NCI-H2029 (cell line): ENCODE data around the gene HMX3.

Source experiments
- DNase-seq: peaks from one replicate; lab custom pipeline; 2025; lab: John Stamatoyannopoulos, UW

HMX3 gene

DNA sequence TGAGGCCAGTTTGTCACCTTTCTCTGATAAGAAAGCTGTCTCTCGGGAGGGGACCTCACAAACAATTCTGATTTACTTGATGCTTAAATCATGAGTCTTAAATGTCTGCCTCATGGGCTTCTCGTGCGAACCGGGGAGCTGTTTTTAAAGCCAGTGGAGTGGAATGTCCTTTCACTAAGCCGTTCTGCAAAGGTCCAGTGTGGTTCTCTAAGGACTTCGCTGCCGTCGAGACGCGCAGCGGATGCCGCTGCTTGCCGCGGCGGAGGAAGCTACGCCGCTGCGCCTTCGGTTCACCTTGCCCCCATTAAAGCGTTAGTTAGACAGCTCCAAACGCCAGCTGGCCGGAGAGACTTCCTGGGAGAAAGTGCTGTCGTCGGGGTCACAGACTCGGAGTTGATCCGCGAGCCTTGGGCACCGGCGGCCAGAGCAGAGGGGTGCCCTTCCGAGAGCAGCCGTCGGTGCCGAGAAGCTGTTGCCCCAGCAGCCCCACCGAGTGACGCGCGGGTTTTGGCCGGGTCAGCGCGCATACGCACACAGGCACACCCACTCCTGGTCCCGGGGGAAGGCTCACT is 1.3 kb upstream of the HMX3 start:
- no peak for DNase-seq

DNA sequence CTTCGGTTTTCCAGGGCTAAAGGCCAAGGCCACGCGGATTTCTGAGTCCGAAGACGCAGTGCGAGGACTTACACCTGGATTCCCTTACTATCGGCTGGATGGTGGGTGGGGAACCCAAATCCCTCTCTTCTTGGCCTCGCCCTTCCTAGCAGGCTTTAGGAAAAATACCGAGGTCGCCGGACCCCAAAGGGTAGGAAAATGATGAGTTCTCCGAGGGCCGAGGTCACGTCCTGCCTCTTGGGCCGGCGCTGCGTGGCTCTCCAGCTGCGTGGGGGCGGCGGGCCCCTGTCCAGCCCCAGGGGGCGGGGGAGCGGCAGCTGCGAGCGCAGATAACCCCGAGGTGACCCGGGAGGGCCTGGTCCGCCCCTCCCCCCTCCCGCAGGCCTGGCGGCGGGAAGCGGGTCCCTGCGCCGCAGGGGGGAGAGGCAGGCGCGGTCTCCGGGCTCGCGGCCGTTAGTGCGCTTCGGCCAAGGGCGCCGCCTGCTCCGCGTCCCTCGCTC is 805 bp upstream of the HMX3 start:
- no peak for DNase-seq

DNA sequence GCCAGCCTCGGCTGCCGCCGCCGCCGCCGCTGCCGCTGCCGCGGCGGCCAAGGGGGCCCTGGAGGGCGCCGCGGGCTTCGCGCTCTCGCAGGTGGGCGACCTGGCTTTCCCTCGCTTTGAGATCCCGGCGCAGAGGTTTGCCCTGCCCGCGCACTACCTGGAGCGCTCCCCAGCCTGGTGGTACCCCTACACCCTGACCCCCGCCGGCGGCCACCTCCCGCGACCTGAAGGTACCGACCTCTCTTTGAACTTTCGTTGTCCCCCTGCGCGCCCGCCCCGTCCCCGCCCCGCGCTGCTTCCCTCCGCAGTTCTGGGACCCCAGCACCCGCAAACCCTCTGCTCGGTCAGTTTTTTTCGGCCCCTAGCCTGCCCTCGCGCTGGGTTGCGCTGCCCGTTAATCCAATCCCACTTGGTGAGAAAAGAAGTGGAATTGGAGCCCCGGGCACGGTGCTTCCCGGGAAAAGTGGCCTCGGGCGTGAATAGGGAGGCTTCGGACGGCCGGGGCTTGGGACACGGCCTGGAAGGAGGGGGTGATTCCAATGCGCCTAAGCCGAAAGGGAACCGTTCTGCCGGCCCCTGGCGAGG is 543 bp downstream of the HMX3 start:
- no peak for DNase-seq

DNA sequence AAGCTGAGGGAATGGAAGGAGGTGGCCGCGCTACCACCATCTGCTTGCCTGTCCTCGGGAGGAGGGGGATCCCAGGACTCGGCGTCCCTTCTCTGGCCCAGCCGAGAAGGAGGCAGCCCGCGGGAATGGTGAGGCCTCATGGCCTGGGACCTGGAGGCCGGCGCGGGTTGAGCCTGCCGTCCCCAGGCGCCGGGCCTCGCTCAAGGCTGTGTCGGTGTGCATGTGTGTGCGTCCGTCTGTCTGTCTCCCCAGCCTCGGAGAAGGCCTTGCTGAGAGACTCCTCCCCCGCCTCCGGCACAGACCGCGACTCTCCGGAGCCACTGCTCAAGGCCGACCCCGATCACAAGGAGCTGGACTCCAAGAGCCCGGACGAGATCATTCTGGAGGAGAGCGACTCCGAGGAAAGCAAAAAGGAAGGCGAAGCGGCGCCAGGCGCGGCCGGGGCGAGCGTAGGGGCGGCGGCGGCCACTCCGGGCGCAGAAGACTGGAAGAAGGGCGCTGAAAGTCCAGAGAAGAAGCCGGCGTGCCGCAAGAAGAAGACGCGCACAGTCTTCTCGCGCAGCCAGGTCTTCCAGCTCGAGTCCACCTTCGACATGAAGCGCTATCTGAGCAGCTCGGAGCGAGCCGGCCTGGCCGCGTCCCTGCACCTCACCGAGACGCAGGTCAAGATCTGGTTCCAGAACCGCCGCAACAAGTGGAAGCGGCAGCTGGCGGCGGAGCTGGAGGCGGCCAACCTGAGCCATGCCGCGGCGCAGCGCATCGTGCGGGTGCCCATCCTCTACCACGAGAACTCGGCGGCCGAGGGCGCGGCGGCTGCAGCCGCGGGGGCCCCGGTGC is 1.3 kb downstream of the HMX3 start:
- no peak for DNase-seq

DNA sequence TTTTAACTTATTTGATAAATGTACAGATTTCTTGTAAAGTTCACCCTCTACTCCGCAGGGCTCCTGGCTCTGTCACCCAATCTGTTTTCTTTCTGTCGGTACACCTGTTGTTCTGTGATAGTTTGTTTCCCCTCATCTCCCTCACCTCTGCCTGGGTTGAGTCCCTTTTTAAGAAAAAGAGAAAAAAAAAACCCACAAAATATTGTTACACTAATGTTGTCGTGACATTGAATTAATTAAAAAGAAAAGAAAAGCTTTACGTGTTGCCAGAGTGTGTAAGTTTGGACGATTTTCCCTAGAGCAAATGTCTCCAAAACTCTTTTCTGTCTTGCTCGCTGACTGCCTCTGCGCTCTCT is 3.4 kb downstream of the HMX3 start:
- no peak for DNase-seq

DNA sequence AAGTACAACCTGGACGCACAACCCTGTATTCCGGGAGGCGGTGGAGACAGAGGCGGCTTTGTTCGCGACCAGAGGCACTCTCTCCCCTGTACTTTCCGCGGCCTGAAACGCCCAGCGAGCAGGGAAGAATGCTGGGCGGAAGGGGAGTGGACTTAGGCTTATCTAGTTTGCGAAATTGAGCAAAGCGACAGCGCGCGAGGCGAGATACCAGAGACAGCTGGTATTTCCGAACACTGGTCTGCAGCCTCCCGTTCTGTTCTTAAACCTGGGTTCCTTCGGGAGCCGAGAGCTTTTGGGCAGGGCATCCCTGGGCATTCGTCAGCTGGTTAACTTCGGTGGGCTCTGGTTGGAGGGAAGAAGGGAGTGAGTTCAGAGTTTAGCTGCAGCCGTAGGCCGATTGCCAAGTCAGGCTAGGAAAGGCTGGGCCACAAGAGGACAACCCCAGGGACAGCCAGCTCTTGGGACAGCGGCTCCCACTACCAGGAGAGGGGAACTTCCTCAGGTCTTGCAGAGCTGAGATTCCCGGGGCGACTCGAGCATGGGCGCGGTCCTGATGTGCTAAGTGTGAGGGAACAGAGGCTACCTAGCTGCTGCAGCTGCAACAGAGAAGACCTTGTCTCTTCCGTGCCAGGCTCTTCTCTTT is 3.9 kb downstream of the HMX3 start:
- no peak for DNase-seq

DNA sequence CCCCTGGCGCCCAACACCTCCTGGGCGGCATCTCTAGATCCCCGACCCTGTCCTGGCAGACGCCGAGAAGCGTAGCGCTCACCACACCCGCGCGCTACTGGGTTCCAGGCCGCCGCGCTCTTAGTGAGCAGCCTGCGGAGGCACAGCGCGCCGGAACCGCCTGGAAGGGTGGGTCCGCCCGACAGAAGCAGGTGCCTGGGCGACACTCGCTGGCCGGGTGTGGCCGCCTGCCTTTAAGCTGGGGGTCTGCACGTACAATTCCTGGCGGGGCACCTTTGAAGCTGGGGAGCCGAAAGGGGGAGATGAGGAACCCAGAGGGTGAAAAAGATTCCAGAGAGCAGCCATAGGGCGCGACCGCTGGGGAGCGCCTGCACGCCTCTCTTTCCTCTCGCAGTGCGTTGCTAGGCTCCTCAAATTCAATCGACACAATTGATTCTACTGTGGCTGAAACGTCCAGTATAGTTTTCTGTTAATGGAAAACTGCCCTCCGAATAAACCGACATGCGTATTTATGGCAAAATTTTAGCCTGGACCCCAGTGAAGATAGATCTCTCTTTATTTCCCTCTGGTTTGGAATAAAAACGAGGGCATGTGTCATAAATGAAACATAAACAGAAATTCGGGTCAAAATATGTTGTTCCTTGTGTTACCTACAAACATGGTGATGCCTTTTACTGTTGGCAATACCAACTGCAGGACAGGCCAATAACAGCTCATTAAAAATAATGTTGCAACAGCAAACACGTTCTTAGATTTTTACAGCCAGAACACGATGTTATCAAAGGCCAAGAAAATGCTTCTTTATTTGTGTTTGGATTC is 4.6 kb downstream of the HMX3 start:
- DNase-seq: no peak

DNA sequence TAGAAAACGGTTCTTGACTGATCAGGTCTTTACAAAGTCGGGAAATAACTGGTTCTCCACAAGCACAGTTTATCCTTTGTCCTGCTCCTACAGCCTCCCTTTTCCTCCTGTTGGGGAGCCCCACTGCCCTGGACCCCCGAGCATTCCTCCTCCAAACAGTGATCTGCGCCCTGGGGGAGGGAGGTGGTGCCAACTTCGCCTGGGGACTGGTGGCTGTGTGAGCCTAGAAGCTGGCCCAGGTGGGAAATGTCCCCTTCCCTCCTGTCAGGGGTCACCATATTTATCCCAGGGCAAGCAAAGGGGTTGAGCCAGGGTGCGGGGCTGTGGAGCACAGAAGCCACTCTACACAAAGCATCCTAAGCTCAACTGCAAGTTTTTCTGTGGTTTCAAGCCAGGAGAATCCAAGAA is 5.2 kb downstream of the HMX3 start:
- DNase-seq: no peak

DNA sequence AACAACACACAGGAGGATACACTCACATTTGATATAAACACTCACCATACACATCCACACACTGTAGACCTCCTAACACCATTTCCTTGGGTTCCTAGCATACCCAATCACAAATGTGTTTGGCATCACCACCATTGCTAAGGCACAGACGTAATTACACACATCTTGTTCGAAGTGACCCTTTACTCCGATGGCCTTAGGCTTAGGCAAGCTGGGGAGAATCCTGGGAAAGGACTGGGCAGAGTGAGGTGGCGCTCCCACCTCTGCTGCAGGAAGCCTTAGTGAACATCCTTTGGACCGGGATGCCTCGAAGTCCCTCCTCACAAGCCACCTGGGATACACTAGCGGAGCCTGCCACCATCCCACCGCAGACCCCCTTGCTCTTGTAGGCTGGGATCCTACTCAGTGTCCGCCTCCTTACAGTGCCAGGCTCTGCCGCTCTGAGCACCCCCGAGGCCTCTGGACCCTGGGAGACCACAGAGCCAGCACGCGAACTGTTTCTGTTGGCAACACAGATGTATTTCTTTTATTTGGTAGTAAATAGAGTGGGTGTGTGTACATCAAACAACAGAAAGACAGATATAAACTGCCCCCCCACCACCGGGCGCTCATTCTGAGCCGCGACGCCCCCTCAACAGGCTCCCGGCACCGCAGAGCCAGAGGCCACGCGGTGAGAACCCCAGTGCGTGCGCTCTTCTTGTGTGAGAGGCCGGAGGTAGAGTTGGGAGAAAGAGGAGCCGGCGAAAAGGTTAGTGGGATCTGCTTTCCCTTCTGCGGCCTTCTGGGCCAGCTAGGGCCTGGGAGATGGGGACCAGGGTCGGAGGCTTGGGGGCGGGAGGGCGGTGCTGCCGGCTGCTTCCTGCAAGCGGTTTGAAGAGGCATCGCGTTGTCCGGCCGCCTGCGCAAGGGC is 6.3 kb downstream of the HMX3 start:
- no peak for DNase-seq

DNA sequence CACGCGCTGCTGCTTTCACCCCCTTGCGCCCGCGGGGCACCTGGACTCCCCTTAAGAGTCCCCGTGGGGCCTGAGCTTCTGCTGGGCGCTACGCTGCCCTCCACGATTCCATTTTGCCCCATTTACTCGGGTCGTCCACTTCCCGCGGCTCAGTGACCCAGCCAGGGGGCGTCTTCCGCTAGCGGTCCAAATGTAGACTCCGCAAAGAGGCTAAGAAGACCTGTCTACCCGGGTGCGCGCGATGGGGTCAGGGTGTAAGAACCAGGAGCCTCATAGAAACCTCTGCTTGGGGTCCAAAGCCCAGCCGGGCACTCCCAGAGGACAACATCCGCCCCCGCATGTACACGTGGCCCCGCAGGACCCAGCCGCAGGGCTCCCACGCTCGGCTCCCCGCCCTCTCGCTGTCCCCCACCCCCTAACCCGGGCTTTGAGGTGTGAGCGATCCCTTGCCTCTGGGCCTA is 7.0 kb downstream of the HMX3 start:
- no peak for DNase-seq

DNA sequence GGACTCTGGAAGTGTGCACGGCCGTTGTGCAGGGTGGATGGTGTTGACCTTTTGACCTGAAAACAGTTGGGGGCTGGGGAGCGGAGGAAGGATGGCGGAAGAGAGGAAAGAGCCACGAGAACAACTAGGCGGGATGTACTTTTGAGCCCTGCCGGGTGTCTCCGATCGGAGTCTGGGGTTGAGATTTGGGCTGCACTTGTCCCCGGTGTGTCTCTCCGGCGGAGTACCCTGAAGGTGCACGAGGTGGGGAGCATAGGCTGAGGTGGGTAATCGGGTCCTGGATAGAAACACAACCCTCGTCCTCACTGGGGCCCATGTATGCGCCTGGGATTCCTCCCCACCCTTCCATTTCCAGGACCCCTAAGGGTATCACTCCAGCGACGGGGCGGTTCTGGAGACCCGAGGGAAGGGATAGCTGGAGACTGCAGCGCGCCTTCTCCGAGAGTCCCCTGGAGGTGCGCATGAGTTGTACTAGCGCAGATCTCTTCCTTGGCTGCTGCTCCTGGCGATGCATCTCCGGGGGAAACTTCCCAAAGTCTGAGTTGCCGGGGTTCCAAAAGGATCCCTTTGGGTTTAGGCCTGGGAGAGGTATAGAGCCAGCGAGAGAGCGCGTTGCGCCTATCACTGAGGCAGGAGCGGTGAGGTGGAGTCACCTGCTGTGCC is 7.5 kb downstream of the HMX3 start:
- no peak for DNase-seq

DNA sequence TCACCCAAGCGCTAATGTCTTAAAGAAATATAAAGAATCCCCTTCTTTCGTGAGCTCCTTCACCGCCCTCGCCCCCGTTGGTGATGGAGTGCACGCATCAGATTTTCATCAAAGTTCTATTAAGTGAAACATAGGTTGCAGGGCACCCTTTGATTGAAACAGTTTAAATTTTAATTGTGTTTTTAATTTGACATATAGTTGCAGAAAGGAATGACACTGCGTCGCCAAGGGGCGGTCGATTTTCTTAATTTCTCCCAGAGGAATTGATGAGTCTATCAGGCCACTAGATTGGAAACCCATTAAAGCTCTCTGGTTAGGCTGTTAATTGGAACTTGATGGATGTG is 8.0 kb downstream of the HMX3 start:
- DNase-seq: no peak

DNA sequence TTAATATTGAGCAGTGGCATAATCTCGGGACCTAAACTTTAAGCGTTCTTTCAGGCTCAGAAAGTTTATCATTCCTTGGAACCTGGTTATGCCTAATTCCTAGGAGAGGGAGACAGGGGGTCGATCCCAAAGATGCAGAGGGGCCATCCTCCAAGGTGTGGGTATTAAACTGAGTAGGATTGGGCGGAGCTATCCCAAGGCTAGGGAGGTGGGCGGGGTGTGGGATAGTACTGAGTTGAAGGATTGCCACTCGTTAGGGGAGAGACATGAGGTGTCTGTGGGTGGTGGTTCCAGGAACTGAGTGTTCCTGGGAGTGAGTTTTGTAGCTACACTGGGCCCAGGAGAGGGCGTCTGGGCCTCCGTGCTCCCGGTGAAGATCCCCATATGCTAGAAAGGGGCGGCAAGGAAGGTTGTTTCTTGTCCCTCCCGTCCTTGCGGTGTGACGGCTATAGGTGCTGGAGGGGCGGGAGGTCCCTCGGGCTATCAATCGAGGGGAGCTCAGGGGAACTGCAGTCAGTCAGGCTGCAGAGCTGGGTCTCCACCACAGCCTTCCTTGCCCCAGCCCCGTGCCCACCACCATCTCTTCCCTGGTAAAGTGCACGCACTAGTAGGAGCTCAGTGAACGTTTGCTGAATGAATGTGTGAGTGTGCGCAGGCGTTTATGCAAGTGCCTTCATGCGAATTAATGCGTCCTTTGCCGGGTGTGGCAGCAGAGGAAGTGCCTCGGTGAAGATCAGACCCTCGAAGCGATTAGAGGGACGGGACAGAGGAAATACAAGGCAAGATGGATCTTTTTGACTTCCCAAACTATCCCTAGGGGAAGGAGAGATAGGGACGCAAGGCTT is 9.1 kb downstream of the HMX3 start:
- DNase-seq: no peak

DNA sequence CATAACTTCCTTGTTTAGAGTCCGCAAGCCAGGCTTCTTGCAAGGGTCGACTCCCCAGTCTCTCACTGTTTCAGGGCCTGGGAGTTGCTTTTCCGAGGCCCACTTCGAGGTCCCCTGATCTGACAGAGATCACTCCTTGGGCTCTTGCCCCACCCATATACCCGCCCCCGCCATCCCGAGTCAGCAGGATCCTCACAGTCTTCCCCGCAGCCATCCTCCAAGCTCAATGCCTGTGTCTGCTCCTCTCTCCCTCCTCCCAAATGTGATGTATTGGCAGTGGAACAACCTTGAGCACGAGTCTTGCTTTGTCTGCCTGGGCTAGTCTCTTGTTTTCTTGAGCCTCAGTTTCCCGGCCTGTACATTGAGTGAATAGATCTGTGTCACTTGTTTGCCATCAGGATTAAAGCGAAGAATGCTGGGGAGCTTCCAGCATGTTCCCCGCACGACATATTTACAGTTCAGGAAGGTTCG is 9.8 kb downstream of the HMX3 start:
- no peak for DNase-seq

DNA sequence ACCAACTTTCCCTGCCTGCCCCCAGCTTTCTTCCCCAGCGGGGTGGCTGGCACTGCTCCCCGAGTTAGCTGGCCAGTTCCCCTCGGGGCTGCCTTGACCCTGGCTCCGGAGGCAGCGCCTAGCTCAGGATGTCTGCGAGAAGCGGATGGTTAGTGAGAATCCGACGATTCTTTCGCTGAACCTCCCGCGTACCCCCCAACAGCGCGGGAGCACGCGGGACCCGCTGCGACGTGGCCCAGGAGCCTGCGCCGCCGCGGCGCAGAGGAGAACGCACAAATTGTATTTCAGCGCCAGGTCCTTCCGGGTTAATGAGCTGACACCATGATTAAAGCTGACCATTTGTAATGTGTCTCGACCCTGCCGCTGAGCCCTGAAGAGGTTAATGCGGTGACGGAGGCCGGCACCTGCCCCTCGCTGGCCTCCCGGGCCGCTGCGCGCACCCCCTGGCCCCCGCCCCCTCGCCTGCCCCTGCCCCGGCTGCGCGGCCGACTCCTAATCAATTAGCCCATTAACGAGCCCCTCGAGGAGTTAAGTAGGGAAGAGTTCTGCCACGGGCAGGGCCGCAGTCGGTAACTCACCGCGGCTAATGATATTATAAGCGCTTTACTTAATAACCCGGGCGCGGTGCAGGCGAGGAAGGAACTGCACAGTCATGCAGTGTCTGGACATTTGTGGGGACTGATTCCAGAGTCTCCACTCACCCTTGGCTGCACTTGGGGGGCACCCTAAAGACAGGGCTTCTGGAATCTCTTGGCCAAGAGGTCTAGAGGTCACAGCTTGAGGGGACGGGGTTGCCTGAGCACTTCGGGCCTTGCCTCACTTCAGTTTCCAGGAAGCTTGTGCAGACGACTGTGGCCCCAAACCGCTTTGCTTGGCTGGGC is 10.5 kb downstream of the HMX3 start:
- DNase-seq: no peak

DNA sequence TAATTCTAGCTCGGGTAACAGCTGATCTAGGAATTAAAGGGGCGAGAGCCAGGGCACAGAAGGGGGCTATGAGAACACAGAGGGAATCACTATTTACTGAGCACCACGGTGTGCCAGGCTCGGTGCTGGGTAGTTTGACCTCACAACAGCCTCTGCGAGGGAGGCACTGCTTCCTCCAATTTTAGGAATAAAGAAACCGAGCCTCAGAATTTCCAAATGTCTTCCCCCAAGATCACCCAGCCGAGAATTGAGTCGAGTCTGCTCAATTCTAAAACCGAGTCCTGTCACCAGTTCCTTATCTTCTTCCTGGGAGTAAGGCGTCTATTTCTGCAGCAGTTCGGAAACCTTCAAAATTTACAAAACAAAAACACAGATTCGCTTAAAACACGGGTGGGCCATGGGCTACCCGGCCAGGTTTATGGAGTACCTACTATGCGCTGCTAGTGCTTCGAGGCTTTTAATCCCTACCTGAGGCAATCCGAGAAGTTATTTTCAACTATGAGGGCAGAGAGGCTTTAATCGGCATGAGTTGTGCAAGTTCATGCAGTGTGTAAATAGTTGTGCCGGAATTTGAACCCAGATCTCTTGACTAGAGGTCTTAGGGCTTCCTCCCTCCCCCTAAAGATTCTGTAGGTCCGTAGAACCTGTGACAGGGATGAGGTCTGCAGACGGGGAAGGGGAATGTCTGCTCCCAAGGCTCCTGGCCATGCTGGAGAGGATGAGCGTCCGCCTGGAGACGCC is 11.3 kb downstream of the HMX3 start:
- no peak for DNase-seq

DNA sequence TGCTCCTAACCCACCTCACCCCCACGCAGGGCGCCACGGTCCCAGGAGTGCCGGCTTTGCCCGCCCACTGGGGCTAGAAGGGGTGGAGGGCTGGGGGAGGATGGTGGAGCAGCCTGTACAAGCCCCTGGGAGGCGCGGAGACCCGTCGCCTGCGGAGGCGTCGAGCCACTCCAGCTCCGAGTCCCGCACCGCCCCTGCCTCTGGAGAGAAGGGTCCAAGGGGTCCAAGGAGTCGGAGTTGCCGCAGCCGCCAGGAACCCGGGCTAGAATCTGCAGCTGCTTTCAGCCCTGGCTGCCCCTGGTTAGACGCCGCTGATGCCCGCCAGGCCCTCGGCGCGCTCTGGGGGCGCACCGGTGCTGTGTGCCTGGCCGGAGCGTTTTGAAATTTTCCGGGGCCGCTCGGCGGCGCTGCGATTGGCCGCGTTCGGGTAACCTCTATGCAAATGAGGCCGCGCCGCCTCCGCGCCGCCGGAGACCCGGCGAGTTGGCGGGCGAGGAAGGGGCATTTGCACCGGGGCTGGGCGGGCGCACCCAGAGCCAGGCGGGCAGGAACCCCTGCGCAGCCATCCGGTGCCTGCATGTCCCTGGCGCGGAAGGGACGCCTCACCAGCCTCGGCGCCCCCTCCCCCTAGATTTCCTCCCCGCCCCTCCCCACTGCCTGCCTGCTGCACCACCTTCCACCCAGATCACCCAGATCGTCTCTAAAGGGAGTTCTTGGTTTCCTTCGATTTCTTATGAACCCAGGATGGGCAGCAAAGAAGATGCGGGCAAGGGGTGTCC is 12.1 kb downstream of the HMX3 start, which contains the start of gene HMX2:
TSS of gene HMX2 (plus strand) at position 502 of the 779 bp plus-strand sequence. CDS start at position 745, 243 bp downstream.
- DNase-seq: no peak
